HEK293 (cell line): ENCODE data around the gene CASP7.

ENCODE experiments used
- CTCF ChIA-PET: fragments of 350-600 bp; formaldehyde crosslinking; extraction: SDS; loops from one replicate; lab custom pipeline; 2021; ENCODE audit warnings: antibody characterized with exemption; lab: Yijun Ruan, JAX
- POLR2A ChIA-PET: fragments of 300-600 bp; formaldehyde crosslinking; extraction: SDS; loops from one replicate; lab custom pipeline; 2020; ENCODE audit warnings: antibody characterized with exemption, inconsistent platforms; lab: Yijun Ruan, JAX
- H3K27ac ChIP-seq: fragments of 200-500 bp; sonication (Bioruptor generic); 2 replicates; pipeline ENCODE4 v1.5.1; 2014; ENCODE audit warnings: low read depth, low read length, control low read depth, inconsistent platforms; ENCODE audit errors: extremely low read depth
- H3K36me3 ChIP-seq, 2 experiments: fragments of 200-500 bp in 1 of 2; sonication (Bioruptor generic) in 1 of 2; 1 replicate in 1 of 2; 2 replicates in 1 of 2; pipeline ENCODE4 v1.5.1; 2014 to 2017; ENCODE audit warnings: inconsistent platforms in 2 of 2, low read length in 2 of 2; ENCODE audit not compliant: control insufficient read depth in 2 of 2, insufficient read depth in 1 of 2
- H3K4me1 ChIP-seq: fragments of 200-500 bp; sonication (Bioruptor generic); 2 replicates; pipeline ENCODE4 v1.5.1; 2014; ENCODE audit warnings: mild to moderate bottlenecking, low read length, inconsistent platforms; ENCODE audit not compliant: control insufficient read depth, insufficient read depth
- H3K4me3 ChIP-seq: 2 replicates; pipeline ENCODE4 v1.5.1; 2011; ENCODE audit warnings: low read depth, mild to moderate bottlenecking, control low read depth, low read length, moderate library complexity
- H3K9me3 ChIP-seq: fragments of 200-500 bp; sonication (Bioruptor generic); 2 replicates; pipeline ENCODE4 v1.5.1; 2014; ENCODE audit warnings: low read depth, low read length, inconsistent platforms; ENCODE audit not compliant: control insufficient read depth, insufficient read depth
- BCL11B ChIP-seq: fragments of 450-650 bp; formaldehyde crosslinking; IDR thresholded peaks from 2 replicates; pipeline ENCODE4 v1.5.1; 2016; ENCODE audit warnings: low read depth, missing biosample characterization, missing genetic modification characterization
- CTCF ChIP-seq: fragments of 450-650 bp; formaldehyde crosslinking; IDR thresholded peaks from 2 replicates; pipeline ENCODE4 v1.5.1; 2016; ENCODE audit warnings: missing biosample characterization, missing genetic modification characterization
- GLIS2 ChIP-seq: fragments of 450-650 bp; formaldehyde crosslinking; IDR thresholded peaks from 2 replicates; pipeline ENCODE4 v1.5.1; 2016; ENCODE audit warnings: missing biosample characterization, missing genetic modification characterization
- HOXC10 ChIP-seq: sonication (generic); formaldehyde crosslinking; IDR thresholded peaks from 2 replicates; pipeline ENCODE4 v1.8.1; 2023; ENCODE audit warnings: mild to moderate bottlenecking, missing genetic modification reagents
- KLF7 ChIP-seq: fragments of 450-650 bp; formaldehyde crosslinking; IDR thresholded peaks from 2 replicates; pipeline ENCODE4 v1.5.1; 2016; ENCODE audit warnings: missing biosample characterization, missing genetic modification characterization, borderline replicate concordance
- MEIS1 ChIP-seq: sonication (generic); formaldehyde crosslinking; IDR thresholded peaks from 2 replicates; pipeline ENCODE4 v1.8.1; 2022; ENCODE audit warnings: missing genetic modification reagents, mild to moderate bottlenecking, borderline replicate concordance
- SP2 ChIP-seq: fragments of 450-650 bp; formaldehyde crosslinking; IDR thresholded peaks from 2 replicates; pipeline ENCODE4 v1.5.1; 2016; ENCODE audit warnings: missing biosample characterization, missing genetic modification characterization
- ZBTB21 ChIP-seq: fragments of 450-650 bp; formaldehyde crosslinking; IDR thresholded peaks from 2 replicates; pipeline ENCODE4 v1.5.1; 2017; ENCODE audit warnings: missing biosample characterization, missing genetic modification characterization
- ZNF121 ChIP-seq: fragments of 450-650 bp; formaldehyde crosslinking; IDR thresholded peaks from 2 replicates; pipeline ENCODE4 v1.5.1; 2016; ENCODE audit warnings: missing biosample characterization, missing genetic modification characterization
- ZNF155 ChIP-seq: fragments of 450-650 bp; formaldehyde crosslinking; IDR thresholded peaks from 2 replicates; pipeline ENCODE4 v1.5.1; 2016; ENCODE audit warnings: missing biosample characterization, missing genetic modification characterization
- ZNF16 ChIP-seq: fragments of 450-650 bp; formaldehyde crosslinking; IDR thresholded peaks from 2 replicates; pipeline ENCODE4 v1.5.1; 2016; ENCODE audit warnings: low read depth, missing biosample characterization, missing genetic modification characterization
- ZNF350 ChIP-seq: fragments of 450-650 bp; formaldehyde crosslinking; IDR thresholded peaks from 2 replicates; pipeline ENCODE4 v1.5.0; 2017; ENCODE audit warnings: missing biosample characterization, mild to moderate bottlenecking, missing genetic modification characterization
- ZNF398 ChIP-seq: fragments of 450-650 bp; formaldehyde crosslinking; IDR thresholded peaks from 2 replicates; pipeline ENCODE4 v1.5.1; 2017; ENCODE audit warnings: missing biosample characterization, missing genetic modification characterization
- ZNF549 ChIP-seq: fragments of 450-650 bp; IDR thresholded peaks from 2 replicates; pipeline ENCODE4 v1.5.1; 2018; ENCODE audit warnings: missing biosample characterization, missing genetic modification characterization, mild to moderate bottlenecking, inconsistent platforms, moderate library complexity
- ZNF558 ChIP-seq: fragments of 450-650 bp; formaldehyde crosslinking; IDR thresholded peaks from 2 replicates; pipeline ENCODE4 v1.5.1; 2016; ENCODE audit warnings: missing biosample characterization, missing genetic modification characterization
- ZNF561 ChIP-seq: fragments of 450-650 bp; IDR thresholded peaks from 2 replicates; pipeline ENCODE4 v1.5.1; 2018; ENCODE audit warnings: missing biosample characterization, missing genetic modification characterization, borderline replicate concordance
- ZNF658 ChIP-seq: fragments of 450-650 bp; formaldehyde crosslinking; IDR thresholded peaks from 2 replicates; pipeline ENCODE4; 2016; ENCODE audit warnings: missing biosample characterization, missing genetic modification characterization
- ZNF707 ChIP-seq: fragments of 450-650 bp; formaldehyde crosslinking; IDR thresholded peaks from 2 replicates; pipeline ENCODE4 v1.5.1; 2016; ENCODE audit warnings: missing biosample characterization, missing genetic modification characterization
- ZNF830 ChIP-seq: fragments of 450-650 bp; IDR thresholded peaks from 2 replicates; pipeline ENCODE4 v1.5.0; 2018; ENCODE audit warnings: missing biosample characterization, missing genetic modification characterization, low read depth, mild to moderate bottlenecking, moderate library complexity
- ZSCAN16 ChIP-seq: fragments of 450-650 bp; formaldehyde crosslinking; IDR thresholded peaks from 2 replicates; pipeline ENCODE4 v1.5.1; 2016; ENCODE audit warnings: missing biosample characterization, missing genetic modification characterization
- ZSCAN30 ChIP-seq: fragments of 450-650 bp; IDR thresholded peaks from 2 replicates; pipeline ENCODE4 v1.5.1; 2018; ENCODE audit warnings: missing biosample characterization, mild to moderate bottlenecking, missing genetic modification characterization, moderate library complexity
- TF ChIP-seq, protein P1 (sequence below): fragments of 450-650 bp; formaldehyde crosslinking; IDR thresholded peaks from 2 replicates; pipeline ENCODE4; 2016; ENCODE audit warnings: missing biosample characterization, missing genetic modification characterization
- TF ChIP-seq, protein P2 (sequence below): fragments of 450-650 bp; formaldehyde crosslinking; IDR thresholded peaks from 2 replicates; pipeline ENCODE4 v1.5.1; 2016; ENCODE audit warnings: missing biosample characterization, missing genetic modification characterization

Gene CASP7

GRCh38 chr10:113683300-113683699, 3.6 kb downstream of the CASP7 start:
- H3K4me1 ChIP-seq, result peaks cover 5% of the 10 kb centered on the region; the same call in 1 of the 2 replicates
- H3K36me3 ChIP-seq, result peaks cover 3 to 6% of the 10 kb centered on the region in 2 experiments; a peak in 1 of 3 replicates
- no peak overlapping the region for H3K4me3 ChIP-seq
- CTCF ChIA-PET, result interaction anchor here (0.6 to 0.9 kb wide), 2 partner anchors 22 to 235 kb away, joined by 4 read pairs; no protein-coding TSS in a partner anchor
- peaks cover 3% of the 10 kb centered on the region; the same call in 1 of the 2 replicates for H3K9me3 ChIP-seq
- H3K27ac ChIP-seq, result no peak overlapping the region
- TF ChIP-seq ZNF16 (tag by site-specific recombination) (no peak), KLF7 (tag by site-specific recombination) (no peak), ZNF155 (tag by site-specific recombination) (no peak), ZNF707 (no peak), ZNF350 (tag by site-specific recombination) (no peak), GLIS2 (tag by site-specific recombination) (no peak), ZNF121 (tag by site-specific recombination) (no peak), ZSCAN16 (no peak), ZNF658 (tag by site-specific recombination) (no peak), CTCF (tag by site-specific recombination) (no peak), ZSCAN30 (tag by site-specific recombination) (no peak), ZNF830 (tag by site-specific recombination) (no peak), ZNF561 (tag by site-specific recombination) (no peak), HOXC10 (CRISPR knock-in tag) (no peak), ZBTB21 (tag by site-specific recombination) (no peak)
- TF ChIP-seq, protein P1, sequence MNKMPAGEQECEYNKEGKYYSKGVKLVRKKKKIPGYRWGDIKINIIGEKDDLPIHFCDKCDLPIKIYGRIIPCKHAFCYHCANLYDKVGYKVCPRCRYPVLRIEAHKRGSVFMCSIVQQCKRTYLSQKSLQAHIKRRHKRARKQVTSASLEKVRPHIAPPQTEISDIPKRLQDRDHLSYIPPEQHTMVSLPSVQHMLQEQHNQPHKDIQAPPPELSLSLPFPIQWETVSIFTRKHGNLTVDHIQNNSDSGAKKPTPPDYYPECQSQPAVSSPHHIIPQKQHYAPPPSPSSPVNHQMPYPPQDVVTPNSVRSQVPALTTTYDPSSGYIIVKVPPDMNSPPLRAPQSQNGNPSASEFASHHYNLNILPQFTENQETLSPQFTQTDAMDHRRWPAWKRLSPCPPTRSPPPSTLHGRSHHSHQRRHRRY (tag by site-specific recombination), result no peak
- TF ChIP-seq, protein P2, sequence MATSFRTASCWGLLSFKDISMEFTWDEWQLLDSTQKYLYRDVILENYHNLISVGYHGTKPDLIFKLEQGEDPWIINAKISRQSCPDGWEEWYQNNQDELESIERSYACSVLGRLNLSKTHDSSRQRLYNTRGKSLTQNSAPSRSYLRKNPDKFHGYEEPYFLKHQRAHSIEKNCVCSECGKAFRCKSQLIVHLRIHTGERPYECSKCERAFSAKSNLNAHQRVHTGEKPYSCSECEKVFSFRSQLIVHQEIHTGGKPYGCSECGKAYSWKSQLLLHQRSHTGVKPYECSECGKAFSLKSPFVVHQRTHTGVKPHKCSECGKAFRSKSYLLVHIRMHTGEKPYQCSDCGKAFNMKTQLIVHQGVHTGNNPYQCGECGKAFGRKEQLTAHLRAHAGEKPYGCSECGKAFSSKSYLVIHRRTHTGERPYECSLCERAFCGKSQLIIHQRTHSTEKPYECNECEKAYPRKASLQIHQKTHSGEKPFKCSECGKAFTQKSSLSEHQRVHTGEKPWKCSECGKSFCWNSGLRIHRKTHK (tag by site-specific recombination), result no peak
- TF ChIP-seq, all 188 proteins: peak for 0
- POLR2A ChIA-PET, result no interaction called here

GRCh38 chr10:113686028-113686427, 6.3 kb downstream of the CASP7 start:
- ChIA-PET CTCF (interaction anchor here (0.6 to 0.9 kb wide), 4 partner anchors 70 to 870 kb away, joined by 3 read pairs; no protein-coding TSS in a partner anchor), POLR2A (no interaction called here)
- H3K27ac ChIP-seq, result no peak overlapping the region
- H3K4me3 ChIP-seq, result no peak overlapping the region
- no peaks in the 10 kb centered on the region; the same call in 1 of the 2 replicates for H3K4me1 ChIP-seq
- peaks cover 3 to 6% of the 10 kb centered on the region in 2 experiments; a peak in 1 of 3 replicates for H3K36me3 ChIP-seq
- peaks cover 3% of the 10 kb centered on the region; the same call in 1 of the 2 replicates for H3K9me3 ChIP-seq
- TF ChIP-seq ZNF561 (tag by site-specific recombination), result no peak
- no peak for TF ChIP-seq ZSCAN16
- TF ChIP-seq BCL11B (tag by site-specific recombination), result no peak
- no peak for TF ChIP-seq SP2 (tag by site-specific recombination)
- TF ChIP-seq ZNF558 (tag by site-specific recombination), result no peak
- no peak for TF ChIP-seq ZNF398 (tag by site-specific recombination)
- no peak for TF ChIP-seq ZNF549
- TF ChIP-seq MEIS1, result no peak
